Astrocyte of the hippocampus (primary cell): ENCODE results near the gene AOX1.
"Not testable (repeated sequence)": the region's sequence is repeated elsewhere in the genome, so short reads cannot be mapped to it uniquely, and the experiment has no call there.

Experiments used
- DNase-seq: peaks from one replicate; pipeline ENCODE4 v3.0.0; 2011; ENCODE audit warnings: low read depth, low spot score

Gene AOX1

GRCh38 chr2:200602584-200602983 lies 16.8 kb downstream of the AOX1 start:
- no peak for DNase-seq

- DNase-seq, result no peak
Observed at GRCh38 chr2:200603972-200604371, 18.2 kb downstream of the AOX1 start.

- no peak for DNase-seq
Observed at GRCh38 chr2:200604571-200605255, 18.9 kb downstream of the AOX1 start.

GRCh38 chr2:200608341-200609027 lies 22.7 kb downstream of the AOX1 start:
- DNase-seq, result no peak

- DNase-seq, result peak; percentile 69
Observed at GRCh38 chr2:200609028-200609614, 23.3 kb downstream of the AOX1 start.

- not testable (repeated sequence) for DNase-seq
Observed at GRCh38 chr2:200610217-200610616, 24.4 kb downstream of the AOX1 start.

- DNase-seq, result no peak
Observed at GRCh38 chr2:200613692-200614091, 27.9 kb downstream of the AOX1 start.

DNA sequence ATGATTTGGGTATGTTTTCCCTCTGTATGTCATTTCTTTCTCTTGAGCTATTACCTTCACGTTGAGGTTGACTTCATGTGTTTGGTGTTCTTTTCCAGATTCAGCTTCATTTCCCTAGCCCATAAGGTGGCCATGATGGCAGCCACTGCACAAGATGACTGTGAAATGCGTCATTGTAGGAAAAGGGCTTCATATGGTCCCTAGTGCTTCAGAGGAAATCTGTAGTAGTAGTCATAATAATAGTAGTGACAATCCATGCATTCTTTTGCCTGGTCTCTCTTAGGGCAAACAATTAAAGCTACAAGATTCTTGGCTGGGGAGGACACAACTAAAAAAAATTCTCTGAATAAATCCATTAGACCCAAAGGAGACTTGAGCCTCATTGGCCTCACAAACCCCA lies 28.4 kb downstream of the AOX1 start:
- no peak for DNase-seq

GRCh38 chr2:200615247-200615646 lies 29.4 kb downstream of the AOX1 start:
- DNase-seq, result peak; percentile 83

DNA sequence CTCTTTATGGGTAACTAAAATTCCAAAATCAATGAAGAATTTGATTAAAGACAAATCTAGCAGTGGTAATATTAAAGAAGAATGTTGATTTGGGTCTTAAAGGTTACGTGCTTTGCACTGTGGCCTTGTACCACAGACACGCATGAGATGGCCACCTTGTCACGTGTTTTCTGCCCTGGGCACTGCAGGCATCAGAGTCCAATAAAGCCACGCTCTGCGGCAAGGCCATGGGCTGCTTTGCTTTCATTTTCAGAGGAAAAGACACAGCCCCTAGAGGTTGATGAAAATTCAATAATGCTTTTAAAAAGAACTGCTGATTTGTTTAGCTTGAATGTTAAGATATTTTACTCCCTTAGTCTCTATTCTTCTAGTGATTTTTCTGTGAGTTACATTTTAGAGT lies 30.4 kb downstream of the AOX1 start:
- no peak for DNase-seq

DNA sequence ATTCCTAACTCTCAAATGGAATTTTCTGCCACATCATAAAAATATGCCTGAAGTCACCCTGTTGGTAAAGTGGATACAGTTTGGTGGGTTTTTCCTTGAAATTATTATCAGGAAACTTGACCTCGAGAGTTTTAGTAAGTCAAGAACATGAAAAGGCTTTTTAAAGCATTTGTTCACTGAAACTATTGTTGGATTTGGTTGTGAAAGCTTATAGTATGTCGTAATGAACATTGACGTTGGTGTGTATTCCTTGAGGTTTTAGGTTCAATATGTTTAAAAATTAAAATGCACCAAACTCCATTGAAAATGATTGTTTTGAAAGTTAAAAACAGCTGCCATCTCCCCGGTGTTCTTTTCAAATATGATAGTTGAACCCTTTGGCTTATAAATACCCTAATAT lies 30.8 kb downstream of the AOX1 start:
- no peak for DNase-seq

DNA sequence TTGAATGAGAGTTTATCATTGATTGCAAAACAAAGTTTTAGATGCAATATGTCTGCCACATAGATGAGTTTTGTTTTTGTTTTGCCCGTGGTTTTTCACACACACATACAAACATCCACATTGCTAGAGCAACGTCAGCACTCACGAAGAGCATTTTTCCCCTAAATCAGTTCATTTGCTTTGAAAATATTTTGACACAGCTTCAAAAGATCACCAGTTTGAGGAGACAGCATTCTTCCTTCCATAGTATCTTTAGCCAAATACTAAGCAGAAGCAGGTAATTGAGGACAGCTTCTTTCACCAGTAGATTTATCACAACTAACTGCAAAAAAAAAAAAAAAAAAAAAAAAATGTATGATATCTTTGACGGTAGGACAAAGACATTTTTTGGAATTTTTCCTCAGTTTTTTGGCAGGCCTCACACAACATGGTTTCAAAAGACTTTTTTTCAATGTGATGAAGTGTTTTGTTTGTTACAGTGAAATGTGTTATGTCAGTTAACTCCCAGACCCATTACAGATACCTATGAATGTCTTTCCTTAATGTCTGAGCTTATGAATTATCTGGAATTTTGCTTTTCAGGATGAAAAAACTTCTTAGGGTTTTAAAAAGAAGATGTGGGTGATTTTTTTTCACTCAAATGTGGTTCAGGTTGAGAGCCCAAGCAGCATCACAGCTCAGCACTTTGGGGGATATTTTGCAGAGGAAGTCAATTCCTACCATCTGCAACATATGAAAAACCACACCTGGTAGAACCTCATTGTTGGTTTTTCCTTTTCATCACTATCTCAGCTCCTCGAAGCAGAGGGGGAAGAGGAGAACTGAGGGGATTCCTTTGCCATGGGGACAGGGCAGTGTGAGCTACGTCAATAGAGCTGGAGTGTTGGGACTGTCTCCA lies 31.6 kb downstream of the AOX1 start:
- no peak for DNase-seq

GRCh38 chr2:200618054-200618419 lies 32.2 kb downstream of the AOX1 start:
- DNase-seq, result no peak

DNA sequence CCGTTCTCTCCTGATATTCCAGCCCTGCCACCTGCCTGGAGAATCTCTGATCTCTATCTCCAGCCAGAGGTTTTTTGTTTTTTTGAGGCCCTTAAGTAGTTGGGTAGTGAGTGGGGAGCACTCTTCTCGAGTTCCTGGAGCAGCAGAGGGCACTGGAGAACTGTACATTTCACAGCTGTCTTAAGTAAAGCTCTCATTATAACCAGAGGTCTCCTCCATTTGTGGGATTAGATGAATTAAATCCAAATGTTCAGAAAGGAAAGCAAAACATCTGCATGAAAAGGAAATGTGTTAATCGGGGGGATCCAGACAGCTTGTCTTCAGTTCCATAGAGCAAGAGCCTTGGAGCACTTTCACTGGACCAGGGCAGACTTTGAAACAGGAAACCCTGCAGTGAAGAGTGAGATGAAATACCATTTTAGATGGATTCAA lies 32.8 kb downstream of the AOX1 start:
- DNase-seq, result no peak

DNA sequence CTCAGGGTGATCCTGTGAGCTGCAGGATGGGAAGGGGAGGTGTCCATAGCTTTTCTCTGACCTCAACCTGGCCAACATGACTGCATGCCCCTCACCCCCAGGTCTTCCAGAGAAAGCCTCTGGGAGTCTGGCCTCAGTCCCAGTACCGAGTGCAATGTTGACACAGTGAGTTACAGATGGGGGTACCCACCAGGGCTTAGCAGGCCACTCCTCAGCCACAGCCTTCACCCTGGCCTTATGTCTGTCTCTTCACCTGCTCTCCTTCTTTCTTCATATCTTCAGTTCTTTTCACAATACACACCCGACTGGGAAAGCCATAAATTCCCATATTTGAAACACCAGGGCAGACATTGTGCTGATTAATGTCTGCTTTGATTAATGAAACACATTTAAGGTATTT lies 33.5 kb downstream of the AOX1 start:
- no peak for DNase-seq

GRCh38 chr2:200620606-200621390 lies 35.0 kb downstream of the AOX1 start:
- DNase-seq, result no peak

DNA sequence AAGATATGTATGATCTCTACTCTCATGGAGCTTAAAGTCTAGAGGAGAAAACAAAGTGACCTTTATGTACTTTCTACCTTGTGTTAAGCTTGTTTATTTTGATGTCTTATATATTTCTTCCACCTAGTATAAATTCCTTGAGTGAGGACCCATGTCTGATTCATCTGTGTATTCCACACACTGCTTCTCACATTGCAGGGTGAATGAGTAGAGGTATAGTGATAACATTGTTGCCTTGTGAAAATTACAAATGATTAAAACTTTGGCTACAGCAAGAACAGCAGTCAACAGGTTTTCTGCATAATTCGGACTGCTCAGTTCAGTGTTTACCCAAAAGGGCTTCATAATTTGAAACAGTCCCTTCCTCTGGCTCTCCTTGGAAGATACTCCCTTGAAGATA lies 36.3 kb downstream of the AOX1 start:
- no peak for DNase-seq

DNA sequence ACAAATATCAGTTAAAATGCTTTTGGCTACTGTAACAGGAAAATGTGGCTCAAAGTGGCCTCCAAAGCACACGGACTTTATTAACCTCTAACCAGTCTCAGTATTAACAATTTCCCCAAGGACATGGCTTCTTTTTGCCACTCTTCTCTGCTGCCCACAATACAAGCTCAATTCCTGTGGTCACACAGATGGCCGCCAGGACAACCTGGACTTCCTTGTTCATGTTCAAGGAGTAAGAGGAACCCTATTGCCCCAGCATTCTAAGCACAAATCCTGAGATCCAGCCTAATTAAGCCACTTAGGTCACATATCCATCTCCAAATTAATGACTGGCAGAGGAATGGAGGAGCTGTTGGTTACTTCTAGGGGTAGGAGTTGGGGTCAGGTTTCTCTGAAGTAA lies 38.2 kb downstream of the AOX1 start:
- DNase-seq, result no peak

DNA sequence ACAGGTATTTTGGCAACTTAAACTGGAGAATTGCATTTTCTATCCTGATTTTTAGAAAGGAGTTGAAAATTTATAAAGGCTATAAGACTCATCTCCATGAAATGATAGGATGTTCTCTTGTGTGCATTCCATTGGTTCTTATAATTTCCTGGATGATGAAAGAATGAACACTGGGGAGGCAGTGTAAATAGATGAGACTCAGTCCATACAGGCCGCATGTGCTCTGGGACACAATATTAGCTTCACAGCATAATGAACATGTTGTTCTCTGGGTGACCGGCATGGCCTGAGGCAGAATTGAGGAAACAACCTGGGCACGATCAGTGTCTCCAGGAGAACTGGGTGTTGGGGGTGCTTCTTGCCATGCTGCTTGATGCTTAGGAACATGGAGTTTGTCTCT lies 38.8 kb downstream of the AOX1 start:
- DNase-seq, result no peak

- no peak for DNase-seq
Observed at GRCh38 chr2:200625282-200625681, 39.5 kb downstream of the AOX1 start.

- DNase-seq, result peak; percentile 55
Observed at GRCh38 chr2:200625958-200626363, 40.1 kb downstream of the AOX1 start.
